Ectodermal cell (in vitro differentiated cells): ENCODE results near the gene TBC1D10A.

Experiments
- H3K27ac ChIP-seq: 2 replicates; pipeline ENCODE4 v1.7.0; 2013; ENCODE audit warnings: mild to moderate bottlenecking, low read depth, low read length; ENCODE audit not compliant: insufficient read depth, poor library complexity, severe bottlenecking
- H3K27me3 ChIP-seq: 2 replicates; pipeline ENCODE4 v1.7.0; 2013; ENCODE audit warnings: mild to moderate bottlenecking, low read length; ENCODE audit not compliant: insufficient read depth, control insufficient read depth, poor library complexity, severe bottlenecking
- H3K36me3 ChIP-seq: one replicate; pipeline ENCODE4 v1.7.0; 2013; ENCODE audit warnings: low read length; ENCODE audit not compliant: control insufficient read depth, insufficient read depth
- H3K4me1 ChIP-seq: one replicate; pipeline ENCODE4 v1.7.0; 2013; ENCODE audit warnings: low read length; ENCODE audit not compliant: control insufficient read depth, insufficient read depth
- H3K4me3 ChIP-seq: 2 replicates; pipeline ENCODE4 v1.7.0; 2013; ENCODE audit warnings: low read depth, low read length, control low read depth; ENCODE audit not compliant: insufficient read depth
- H3K9me3 ChIP-seq: 2 replicates; pipeline ENCODE4 v1.7.0; 2013; ENCODE audit warnings: mild to moderate bottlenecking, low read length, moderate library complexity; ENCODE audit not compliant: control insufficient read depth
- WGBS, 2 experiments: methylation state at CpG; one replicate each; pipeline ENCODE4 v1.1.7; 2013; ENCODE audit warnings: missing lambda C conversion rate in 2 of 2; 5-methylcytosine and 5-hydroxymethylcytosine counted together

The TBC1D10A gene

DNA sequence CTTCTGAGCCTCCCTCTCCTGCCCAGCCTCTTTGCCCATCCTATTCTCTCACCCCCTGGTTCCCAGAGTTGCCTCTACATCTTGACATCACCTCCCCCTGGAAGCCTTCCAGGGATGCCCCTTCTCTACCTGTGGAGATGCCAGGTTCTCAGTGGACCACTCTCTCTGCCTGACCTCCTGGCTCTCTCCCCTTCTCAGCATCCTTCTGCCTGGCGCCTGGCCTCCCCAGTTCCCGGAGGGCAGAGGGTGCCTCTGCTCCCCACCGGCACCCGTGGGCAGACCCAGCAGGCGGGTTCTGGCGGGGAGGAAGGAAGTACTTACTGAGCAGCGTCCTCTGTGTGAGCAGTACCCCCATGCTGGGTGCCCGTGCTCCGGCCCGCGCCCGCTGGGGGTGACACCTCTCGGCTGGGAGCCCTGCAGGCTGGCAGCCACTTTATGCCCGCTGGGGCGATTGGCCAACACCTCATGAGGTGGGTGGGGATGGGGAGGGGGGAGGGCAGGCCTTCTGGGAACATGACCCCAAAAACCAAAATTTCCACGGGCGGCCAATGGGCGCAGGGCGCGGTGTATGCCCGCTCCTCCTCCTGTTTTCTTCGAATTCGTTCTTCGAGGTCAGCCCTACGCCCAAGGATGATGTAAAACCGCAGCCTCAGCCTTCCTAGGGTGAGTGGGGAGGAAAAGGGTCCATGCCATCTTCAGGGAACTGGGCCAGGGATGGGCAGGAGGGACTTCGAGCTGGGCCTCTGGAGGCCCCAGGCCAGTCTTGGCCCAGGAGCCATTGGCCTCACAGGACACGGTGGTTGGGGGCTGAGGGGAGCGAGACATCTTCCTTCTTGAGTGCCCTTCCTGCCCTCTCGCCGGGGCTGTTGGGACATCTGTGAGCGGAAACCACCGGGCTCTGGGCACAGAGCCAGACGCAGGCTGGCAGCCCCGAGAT, 60.0 kb downstream of the TBC1D10A start, which contains the start of gene OSM:
TSS of gene OSM (minus strand) at position 407 of the 937 bp plus-strand sequence. CDS start at position 355, 52 bp downstream.
- Histone ChIP-seq H3K9me3 (no peaks in the 10 kb centered on the region), H3K4me1 (peaks cover 2% of the 10 kb centered on the region), H3K4me3 (no peak within 1 kb of the TSS), H3K27ac (no peak within 1 kb of the TSS), H3K27me3 (peaks cover 6% of the 10 kb centered on the region), H3K36me3 (no peaks in the 10 kb centered on the region)
- 93 to 95% methylated on average over 35 of the region's 35 CpGs for WGBS, 2 experiments

GRCh38 chr22:30265823-30266444, 60.8 kb downstream of the TBC1D10A start:
- H3K36me3 ChIP-seq, result no peaks in the 10 kb centered on the region
- H3K27ac ChIP-seq, result no peak overlapping the region
- 87 to 90% methylated on average over 24 of the region's 24 CpGs for WGBS, 2 experiments
- H3K9me3 ChIP-seq, result no peaks in the 10 kb centered on the region
- H3K4me3 ChIP-seq, result no peak overlapping the region
- H3K27me3 ChIP-seq, result peaks cover 6% of the 10 kb centered on the region
- H3K4me1 ChIP-seq, result peaks cover 4% of the 10 kb centered on the region

- Histone ChIP-seq H3K36me3 (no peaks in the 10 kb centered on the region), H3K4me1 (peaks cover 4% of the 10 kb centered on the region), H3K27ac (no peak overlapping the region), H3K9me3 (no peaks in the 10 kb centered on the region), H3K4me3 (no peak overlapping the region), H3K27me3 (peaks cover 6% of the 10 kb centered on the region)
- 92 to 94% methylated on average over 9 of the region's 9 CpGs for WGBS, 2 experiments
Measured at GRCh38 chr22:30265131-30265720, 61.5 kb downstream of the TBC1D10A start.

DNA sequence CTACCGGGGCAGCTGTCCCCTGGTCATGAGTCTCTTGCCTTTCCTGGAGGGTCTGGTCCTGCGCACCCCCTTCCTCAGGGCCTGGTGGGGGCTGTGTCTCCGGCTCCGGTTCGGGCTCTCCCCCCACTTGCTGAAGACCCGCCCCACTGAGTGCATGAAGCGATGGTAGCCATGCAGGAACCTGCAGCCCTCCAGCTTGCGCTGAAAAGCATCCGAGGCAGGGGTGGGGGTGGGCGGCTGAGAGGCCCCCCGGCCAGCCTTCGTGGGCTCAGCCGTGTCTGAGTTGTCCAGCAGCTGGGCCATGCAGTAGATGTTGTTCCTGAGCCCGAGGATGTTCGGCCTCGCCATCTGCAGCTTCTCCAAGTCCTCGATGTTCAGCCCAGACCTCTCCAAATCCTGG, 62.9 kb downstream of the TBC1D10A start:
- 90 to 94% methylated on average over 17 of the region's 17 CpGs for WGBS, 2 experiments
- Histone ChIP-seq H3K36me3 (no peaks in the 10 kb centered on the region), H3K9me3 (no peaks in the 10 kb centered on the region), H3K4me3 (no peak overlapping the region), H3K27ac (no peak overlapping the region), H3K4me1 (peaks cover 4% of the 10 kb centered on the region), H3K27me3 (peaks cover 6% of the 10 kb centered on the region)

DNA sequence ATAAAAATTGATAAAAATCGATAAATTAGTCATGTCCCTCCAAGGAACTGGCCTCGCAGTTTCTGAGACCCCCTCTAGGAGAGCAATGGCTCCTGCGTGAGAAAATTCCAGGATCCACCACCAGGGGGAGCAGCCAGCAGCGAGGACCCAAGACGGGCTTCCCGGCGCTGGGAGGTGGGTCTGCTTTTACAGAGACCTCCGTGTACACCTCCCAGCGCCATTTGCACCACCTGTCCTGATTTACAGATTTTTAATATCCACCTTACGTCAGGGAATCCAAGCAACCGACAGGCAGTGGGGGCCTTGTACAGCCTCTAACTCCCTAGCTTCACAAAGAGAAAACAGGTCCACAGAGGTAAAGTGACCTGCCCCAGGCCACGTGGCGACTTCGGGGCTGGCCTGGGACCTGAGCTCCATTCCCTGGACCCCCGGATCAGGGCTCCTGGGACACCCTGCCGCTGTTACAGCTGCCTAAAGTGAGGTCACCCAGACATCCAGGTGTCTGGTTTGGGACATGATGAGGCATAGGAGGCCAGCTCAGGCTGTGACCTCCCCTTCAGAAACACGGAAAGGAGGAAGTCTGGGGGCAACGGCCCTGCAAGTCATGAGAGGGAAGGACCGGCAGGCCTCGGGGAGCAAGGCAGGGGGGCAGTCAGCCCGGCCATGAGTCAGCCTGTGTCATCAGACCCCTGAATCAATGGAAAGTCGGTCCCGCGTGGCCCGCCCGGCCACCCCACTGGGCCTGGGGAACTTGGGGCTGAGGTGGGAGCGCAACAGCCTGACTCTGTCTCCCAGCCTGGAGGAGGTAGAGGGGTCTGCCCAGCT, 63.6 kb downstream of the TBC1D10A start:
- H3K27ac ChIP-seq, result no peak overlapping the region
- H3K9me3 ChIP-seq, result no peaks in the 10 kb centered on the region
- peaks cover 6% of the 10 kb centered on the region for H3K27me3 ChIP-seq
- peaks cover 4% of the 10 kb centered on the region for H3K4me1 ChIP-seq
- WGBS, 2 experiments, result 46 to 48% methylated on average over 27 of the region's 27 CpGs
- no peaks in the 10 kb centered on the region for H3K36me3 ChIP-seq
- H3K4me3 ChIP-seq, result no peak overlapping the region

GRCh38 chr22:30262112-30262511, 64.6 kb downstream of the TBC1D10A start:
- Histone ChIP-seq H3K9me3 (no peaks in the 10 kb centered on the region), H3K27ac (no peak overlapping the region), H3K27me3 (peaks cover 6% of the 10 kb centered on the region), H3K4me1 (peaks cover 4% of the 10 kb centered on the region), H3K36me3 (no peaks in the 10 kb centered on the region), H3K4me3 (no peak overlapping the region)
- 93 to 95% methylated on average over 4 of the region's 4 CpGs for WGBS, 2 experiments

DNA sequence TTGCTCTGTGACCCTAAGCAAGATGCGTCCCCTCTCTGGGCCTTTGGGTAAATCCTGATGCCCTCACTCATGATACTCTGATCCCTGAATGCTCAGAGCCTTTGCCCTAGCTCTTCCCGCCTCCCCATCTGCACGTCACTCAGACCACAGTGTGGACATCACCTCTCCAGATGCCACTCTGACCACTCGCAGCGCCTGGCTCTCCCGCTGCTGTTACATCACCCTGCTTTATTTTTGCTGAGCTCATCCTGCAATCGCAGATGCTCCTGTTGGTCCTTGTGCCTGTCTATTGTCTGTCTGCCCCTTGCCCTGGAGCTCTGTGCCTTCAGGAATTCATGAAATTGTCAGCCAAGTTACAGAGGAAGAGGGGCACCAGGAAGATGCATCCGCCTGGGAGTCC, 65.6 kb downstream of the TBC1D10A start:
- Histone ChIP-seq H3K9me3 (no peaks in the 10 kb centered on the region), H3K36me3 (no peaks in the 10 kb centered on the region), H3K27ac (no peak overlapping the region), H3K27me3 (peaks cover 6% of the 10 kb centered on the region), H3K4me1 (peaks cover 4% of the 10 kb centered on the region), H3K4me3 (no peak overlapping the region)
- WGBS, 2 experiments, result 88 to 89% methylated on average over 8 of the region's 8 CpGs

GRCh38 chr22:30260682-30261081, 66.1 kb downstream of the TBC1D10A start:
- no peaks in the 10 kb centered on the region for H3K9me3 ChIP-seq
- H3K4me1 ChIP-seq, result peaks cover 4% of the 10 kb centered on the region
- no peak overlapping the region for H3K27ac ChIP-seq
- H3K27me3 ChIP-seq, result peaks cover 6% of the 10 kb centered on the region
- H3K36me3 ChIP-seq, result no peaks in the 10 kb centered on the region
- no peak overlapping the region for H3K4me3 ChIP-seq
- 89 to 90% methylated on average over 8 of the region's 8 CpGs for WGBS, 2 experiments

- H3K27me3 ChIP-seq, result peaks cover 6% of the 10 kb centered on the region
Measured at GRCh38 chr22:30260276-30260675, 66.5 kb downstream of the TBC1D10A start.

More at GRCh38 chr22:30260276-30260675, 66.5 kb downstream of the TBC1D10A start:
- no peak overlapping the region for H3K4me3 ChIP-seq
- H3K9me3 ChIP-seq, result no peaks in the 10 kb centered on the region
- 91 to 92% methylated on average over 11 of the region's 11 CpGs for WGBS, 2 experiments
- peaks cover 4% of the 10 kb centered on the region for H3K4me1 ChIP-seq
- H3K27ac ChIP-seq, result no peak overlapping the region
- no peaks in the 10 kb centered on the region for H3K36me3 ChIP-seq
